IMR-90 (cell line): ENCODE measurements around the gene FUT7. TPM values are rescaled to one million over a fixed set of nuclear protein-coding genes. Genes with fewer than 3 reads are reported as not detected.
A peak's percentile ranks its signal among the peaks of the same experiment; 100 is the strongest.

ENCODE experiments used
- ATAC-seq: fragments of 200-7000 bp; cut with Tn5 transposase; 2 replicates; pipeline ENCODE4 v1.9.1; 2020; ENCODE audit warnings: low read depth, mild to moderate bottlenecking, moderate library complexity
- BruUV-seq: library from RNA; stranded (reverse); fragments of 400-500 nt; replicated peaks from 2 replicates; lab custom pipeline; 2021; lab: Mats Ljungman, UMichigan
- CTCF ChIA-PET: fragments of 300-600 bp; formaldehyde crosslinking; extraction: SDS; loops from one replicate; lab custom pipeline; 2021; ENCODE audit warnings: antibody characterized with exemption; lab: Yijun Ruan, JAX
- POLR2A ChIA-PET: fragments of 300-600 bp; sonication (Branson Sonifier 250); formaldehyde crosslinking; loops from one replicate; lab custom pipeline; 2022; ENCODE audit warnings: antibody characterized with exemption; ENCODE audit not compliant: unreplicated experiment; lab: Charles Lee
- DNase-seq: peaks from one replicate; pipeline ENCODE4 v3.0.0; 2013
- H2AFZ ChIP-seq: replicated peaks from 2 replicates; pipeline ENCODE3; 2013; ENCODE audit warnings: low read length, mild to moderate bottlenecking; ENCODE audit not compliant: poor library complexity
- H2AK5ac ChIP-seq: 2 replicates; pipeline ENCODE4 v1.6.1; 2013; ENCODE audit warnings: low read depth, low read length, inconsistent platforms
- H2AK9ac ChIP-seq: replicated peaks from 2 replicates; pipeline ENCODE3; 2013; ENCODE audit warnings: mild to moderate bottlenecking, low read depth, low read length, moderate library complexity; ENCODE audit not compliant: poor library complexity
- H2BK120ac ChIP-seq: 2 replicates; pipeline ENCODE4 v1.6.1; 2013; ENCODE audit warnings: low read depth, low read length, inconsistent platforms
- H2BK15ac ChIP-seq: 3 replicates; pipeline ENCODE4 v1.6.1; 2013; ENCODE audit warnings: low read depth, low read length, inconsistent platforms
- H2BK20ac ChIP-seq: 2 replicates; pipeline ENCODE4 v1.6.1; 2013; ENCODE audit warnings: low read depth, mild to moderate bottlenecking, inconsistent platforms, low read length, moderate library complexity
- H2BK5ac ChIP-seq: 2 replicates; pipeline ENCODE4 v1.6.1; 2013; ENCODE audit warnings: mild to moderate bottlenecking, low read depth, low read length, inconsistent platforms; ENCODE audit not compliant: poor library complexity, severe bottlenecking
- H3K14ac ChIP-seq: replicated peaks from 2 replicates; pipeline ENCODE4 v1.6.1; 2013; ENCODE audit warnings: low read depth, low read length, inconsistent platforms
- H3K18ac ChIP-seq: 2 replicates; pipeline ENCODE4 v1.6.1; 2013; ENCODE audit warnings: low read depth, low read length, control low read depth
- H3K23ac ChIP-seq: 2 replicates; pipeline ENCODE4 v1.6.1; 2013; ENCODE audit warnings: low read depth, low read length, inconsistent platforms
- H3K27ac ChIP-seq: 2 replicates; pipeline ENCODE4 v1.5.1; 2013; ENCODE audit warnings: mild to moderate bottlenecking, control low read depth, low read length; ENCODE audit not compliant: insufficient read depth
- H3K27me3 ChIP-seq: 2 replicates; pipeline ENCODE4 v1.6.1; 2013; ENCODE audit warnings: low read length; ENCODE audit not compliant: control insufficient read depth, insufficient read depth
- H3K36me3 ChIP-seq: 2 replicates; pipeline ENCODE4 v1.6.1; 2013; ENCODE audit warnings: low read length, mixed read lengths; ENCODE audit not compliant: control insufficient read depth, insufficient read depth
- H3K4ac ChIP-seq: 2 replicates; pipeline ENCODE4 v1.6.1; 2013; ENCODE audit warnings: low read depth, low read length, inconsistent platforms
- H3K4me1 ChIP-seq: 2 replicates; pipeline ENCODE4 v1.6.1; 2013; ENCODE audit warnings: low read length, mixed read lengths; ENCODE audit not compliant: control insufficient read depth, insufficient read depth
- H3K4me2 ChIP-seq: 2 replicates; pipeline ENCODE4 v1.6.1; 2013; ENCODE audit warnings: low read depth, mild to moderate bottlenecking, control low read depth, low read length, moderate library complexity
- H3K4me3 ChIP-seq: 2 replicates; pipeline ENCODE4 v1.5.1; 2013; ENCODE audit warnings: low read depth, mild to moderate bottlenecking, control low read depth, low read length, moderate library complexity; ENCODE audit not compliant: insufficient read depth
- H3K56ac ChIP-seq: 2 replicates; pipeline ENCODE4 v1.6.1; 2013; ENCODE audit warnings: low read length, inconsistent platforms; ENCODE audit not compliant: insufficient read depth; ENCODE audit errors: extremely low read depth
- H3K79me1 ChIP-seq, 2 experiments: 2 replicates each; pipeline ENCODE4 v1.6.1; 2013; ENCODE audit warnings: low read length in 2 of 2, inconsistent platforms in 1 of 2, low read depth in 1 of 2
- H3K9ac ChIP-seq: 2 replicates; pipeline ENCODE4 v1.6.1; 2013; ENCODE audit warnings: low read depth, low read length, control low read depth
- H3K9me1 ChIP-seq: 2 replicates; pipeline ENCODE4 v1.6.1; 2013; ENCODE audit warnings: low read length, inconsistent platforms; ENCODE audit not compliant: insufficient read depth
- H3K9me3 ChIP-seq: 2 replicates; pipeline ENCODE4 v1.6.1; 2013; ENCODE audit warnings: low read length; ENCODE audit not compliant: control insufficient read depth, insufficient read depth
- H4K20me1 ChIP-seq: 2 replicates; pipeline ENCODE4 v1.6.1; 2013; ENCODE audit warnings: low read length, inconsistent platforms; ENCODE audit not compliant: insufficient read depth
- H4K5ac ChIP-seq: 2 replicates; pipeline ENCODE4 v1.6.1; 2013; ENCODE audit warnings: mild to moderate bottlenecking, low read depth, low read length, control low read depth
- H4K8ac ChIP-seq, 2 experiments: 2 replicates each; pipeline ENCODE4 v1.6.1; 2013; ENCODE audit warnings: low read depth in 2 of 2, low read length in 2 of 2, control low read depth in 1 of 2, inconsistent platforms in 1 of 2
- H4K91ac ChIP-seq: 2 replicates; pipeline ENCODE4 v1.6.1; 2013; ENCODE audit warnings: low read depth, low read length, inconsistent platforms; ENCODE audit not compliant: insufficient read depth
- CEBPB ChIP-seq: IDR thresholded peaks from 2 replicates; pipeline ENCODE4 v1.6.1; 2012; ENCODE audit warnings: low read depth, low read length, improper control_type of control experiment
- CHD1 ChIP-seq: IDR thresholded peaks from 2 replicates; pipeline ENCODE4 v1.6.1; 2012; ENCODE audit warnings: low read depth, low read length, improper control_type of control experiment
- CTCF ChIP-seq: conservative IDR thresholded peaks from 2 replicates; pipeline ENCODE4 v1.5.1; 2012; ENCODE audit warnings: mild to moderate bottlenecking, low read depth, low read length, improper control_type of control experiment
- FOS ChIP-seq: fragments of 150-350 bp; IDR thresholded peaks from 2 replicates; pipeline ENCODE4 v1.6.1; 2016; ENCODE audit warnings: low read depth, low read length
- MAZ ChIP-seq: IDR thresholded peaks from 2 replicates; pipeline ENCODE4 v1.6.1; 2012; ENCODE audit warnings: low read depth, mild to moderate bottlenecking, low read length, improper control_type of control experiment, moderate library complexity, borderline replicate concordance
- NFE2L2 ChIP-seq: fragments of 150-350 bp; IDR thresholded peaks from 2 replicates; pipeline ENCODE4 v1.6.1; 2016; ENCODE audit warnings: low read depth, mild to moderate bottlenecking, low read length
- POLR2A ChIP-seq: IDR thresholded peaks from 2 replicates; pipeline ENCODE4 v1.6.1; 2012; ENCODE audit warnings: mild to moderate bottlenecking, low read depth, low read length
- RCOR1 ChIP-seq: IDR thresholded peaks from 2 replicates; pipeline ENCODE4 v1.6.1; 2012; ENCODE audit warnings: mild to moderate bottlenecking, low read length, improper control_type of control experiment; ENCODE audit not compliant: insufficient replicate concordance
- RFX5 ChIP-seq: IDR thresholded peaks from 2 replicates; pipeline ENCODE4 v1.8.0; 2012; ENCODE audit warnings: low read depth, mild to moderate bottlenecking, low read length, moderate library complexity
- USF2 ChIP-seq: fragments of 150-350 bp; IDR thresholded peaks from 2 replicates; pipeline ENCODE4 v1.6.1; 2017; ENCODE audit warnings: mild to moderate bottlenecking, antibody characterized with exemption, low read length, low read depth
- WGBS, 2 experiments: methylation state at CpG; one replicate each; pipeline versions ENCODE4 v1.1.5 to v1.1.7; 2013; ENCODE audit warnings: missing lambda C conversion rate in 2 of 2; ENCODE audit not compliant: insufficient read length in 1 of 2; ENCODE audit errors: extremely low coverage in 2 of 2; 5-methylcytosine and 5-hydroxymethylcytosine counted together
- dilution Hi-C: fragments of 300-500 bp; cut with HindIII; formaldehyde crosslinking; loops from one replicate; pipeline ENCODE4 v1.14.3; 2018; ENCODE audit warnings: low sequenced_read_pairs; ENCODE audit not compliant: unreplicated experiment
- in situ Hi-C: fragments of 300-500 bp; cut with MboI; formaldehyde crosslinking; loops from 3 replicates; pipeline ENCODE4 v1.14.3; 2019; ENCODE audit warnings: low sequenced_read_pairs, inconsistent platforms, mixed read lengths
- intact Hi-C: fragments of 100-400 bp; cut with micrococcal nuclease; formaldehyde crosslinking; loops from 2 replicates; pipeline ENCODE4 v1.10.0; 2022
- polyA plus RNA-seq, 3 experiments: library from polyadenylated mRNA; depleted of rRNA; stranded (reverse); fragments of >200 nt; gene quantifications; 2 replicates each; pipeline ENCODE4 v1.2.3, GENCODE V29; 2012; ENCODE audit warnings: low replicate concordance in 1 of 3
- total RNA-seq: library from RNA; depleted of rRNA; stranded (reverse); fragments of >200 nt; gene quantifications from 2 replicates; pipeline ENCODE4 v1.2.3, GENCODE V29; 2012
- TF ChIP-seq, protein P1 (sequence below): fragments of 150-350 bp; IDR thresholded peaks from 2 replicates; pipeline ENCODE4 v1.6.1; 2016; ENCODE audit warnings: low read depth, mild to moderate bottlenecking, low read length, moderate library complexity, borderline replicate concordance

The FUT7 gene
- total and polyA plus RNA-seq, 2 of the 4 experiments (the other 2 are of a cell fraction): not detected

GRCh38 chr9:136992819-136993369, 39.0 kb downstream of the FUT7 start:
- ATAC-seq: no peak
- H3K14ac ChIP-seq: peak overlapping the region; percentile 66
- DNase-seq: no peak
- H3K4me3 ChIP-seq: peak overlapping the region; percentile 51
- peak overlapping the region; percentile 77 for H3K4ac ChIP-seq
- no TSS peak for BruUV-seq
- H3K18ac ChIP-seq: no peak overlapping the region
- H3K27me3 ChIP-seq: peaks cover 10% of the 10 kb centered on the region
- peak overlapping the region; percentile 26; the same call in 1 of the 2 replicates for H4K91ac ChIP-seq
- peak overlapping the region; percentile 66 for H3K4me2 ChIP-seq
- POLR2A ChIA-PET: no interaction called here
- no peak overlapping the region for H4K5ac ChIP-seq
- peaks cover 6% of the 10 kb centered on the region for H3K9me3 ChIP-seq
- peaks cover 5% of the 10 kb centered on the region; the same call in 1 of the 2 replicates for H3K36me3 ChIP-seq
- CTCF ChIA-PET: interaction anchor here (1.6 kb wide), 1 partner anchor 36 kb away, joined by 7 read pairs; no protein-coding TSS in a partner anchor
- peaks cover 18% of the 10 kb centered on the region for H3K4me1 ChIP-seq
- H4K8ac ChIP-seq: peak overlapping the region in 1 of 2 experiments; percentile 88; a peak in 3 of 4 replicates
- H2BK15ac ChIP-seq: no peak overlapping the region
- no CpG with 5 or more reads among the region's 18 CpGs for WGBS, 2 experiments
- no peak overlapping the region for H3K56ac ChIP-seq
- H3K23ac ChIP-seq: peak overlapping the region; percentile 7
- H2AK9ac ChIP-seq: peak overlapping the region; percentile 95
- H2BK5ac ChIP-seq: no peak overlapping the region
- no peaks in the 10 kb centered on the region; the same call in 1 of the 2 replicates for H4K20me1 ChIP-seq
- dilution Hi-C loops (no loop called here), in situ Hi-C loops (no loop called here), intact Hi-C loops (no loop called here)
- H3K79me1 ChIP-seq: peaks cover 6 to 16% of the 10 kb centered on the region in 2 experiments; a peak in 3 of 4 replicates
- 0 out of 2 replicates have a peak overlapping the region, but pooled peaks have one; percentile 30 for H2BK120ac ChIP-seq
- H2BK20ac ChIP-seq: no peak overlapping the region
- peak overlapping the region; percentile 93 for H2AFZ ChIP-seq
- peaks cover 3% of the 10 kb centered on the region; the same call in 1 of the 2 replicates for H3K9me1 ChIP-seq
- H3K27ac ChIP-seq: peak overlapping the region; percentile 67; the same call in 1 of the 2 replicates
- TF ChIP-seq RFX5 (no peak), MAZ (no peak), FOS (no peak), POLR2A (no peak), CTCF (no peak), RCOR1 (no peak), CHD1 (no peak), NFE2L2 (no peak), USF2 (no peak), CEBPB (no peak)
- TF ChIP-seq, protein P1, sequence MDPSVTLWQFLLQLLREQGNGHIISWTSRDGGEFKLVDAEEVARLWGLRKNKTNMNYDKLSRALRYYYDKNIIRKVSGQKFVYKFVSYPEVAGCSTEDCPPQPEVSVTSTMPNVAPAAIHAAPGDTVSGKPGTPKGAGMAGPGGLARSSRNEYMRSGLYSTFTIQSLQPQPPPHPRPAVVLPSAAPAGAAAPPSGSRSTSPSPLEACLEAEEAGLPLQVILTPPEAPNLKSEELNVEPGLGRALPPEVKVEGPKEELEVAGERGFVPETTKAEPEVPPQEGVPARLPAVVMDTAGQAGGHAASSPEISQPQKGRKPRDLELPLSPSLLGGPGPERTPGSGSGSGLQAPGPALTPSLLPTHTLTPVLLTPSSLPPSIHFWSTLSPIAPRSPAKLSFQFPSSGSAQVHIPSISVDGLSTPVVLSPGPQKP: no peak
- peak overlapping the region; percentile 46 for H3K9ac ChIP-seq
- peak overlapping the region; percentile 93 for H2AK5ac ChIP-seq
